GM21825 (cell line): Measurements from ENCODE around the gene ORMDL3.
"Not testable (repeated sequence)": the region's sequence is repeated elsewhere in the genome, so short reads cannot be mapped to it uniquely, and the experiment has no call there.

Source experiments
- ATAC-seq: cut with Tn5 transposase; IDR thresholded peaks from one replicate; pipeline ENCODE4 v1.9.1; 2021; ENCODE audit warnings: mild to moderate bottlenecking, moderate library complexity; ENCODE audit not compliant: unreplicated experiment

Gene ORMDL3

DNA sequence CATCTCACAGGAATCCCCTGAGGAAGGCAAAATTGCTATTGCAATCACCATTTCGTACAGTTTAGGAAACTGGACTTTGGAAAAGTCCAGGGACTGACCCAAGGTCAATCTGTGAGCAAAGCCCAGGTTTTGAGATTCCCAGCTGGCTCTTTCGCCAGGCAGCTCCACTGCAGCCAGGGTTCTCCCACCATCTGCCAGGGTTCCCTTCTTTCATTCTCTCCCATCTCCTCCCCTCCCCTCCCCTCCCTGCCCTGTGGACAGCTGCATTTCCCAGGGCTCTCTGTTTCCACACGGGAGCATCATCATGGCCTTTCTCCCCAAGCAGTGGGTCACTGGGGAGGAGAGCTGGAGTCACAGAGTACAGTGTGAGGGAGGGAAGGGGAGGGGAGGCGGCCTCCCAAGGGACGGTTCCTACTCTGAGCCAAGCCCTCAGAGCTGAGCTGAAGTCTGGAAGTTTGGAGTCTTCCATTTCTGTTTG lies 23.5 kb upstream of the ORMDL3 start:
- ATAC-seq: no peak

DNA sequence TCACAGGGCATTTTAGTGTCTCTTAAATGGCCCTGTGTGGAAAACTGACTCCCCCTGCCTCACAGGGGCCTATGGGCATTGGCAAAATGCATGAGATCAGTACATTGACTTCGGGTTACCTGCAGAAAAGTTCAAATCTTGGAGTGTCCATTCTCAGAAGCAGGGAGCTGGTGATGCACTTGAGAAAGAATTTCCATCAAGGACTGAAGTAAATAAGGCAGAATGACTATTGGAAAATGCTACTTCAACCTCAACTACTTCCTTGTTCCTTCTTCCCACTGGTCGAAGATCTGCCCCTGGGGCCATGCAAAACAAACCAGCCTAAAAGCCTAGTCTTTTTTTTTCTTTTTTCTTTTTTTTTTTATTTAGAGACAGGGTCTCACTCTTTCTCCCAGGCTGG lies 21.6 kb upstream of the ORMDL3 start:
- no peak for ATAC-seq

DNA sequence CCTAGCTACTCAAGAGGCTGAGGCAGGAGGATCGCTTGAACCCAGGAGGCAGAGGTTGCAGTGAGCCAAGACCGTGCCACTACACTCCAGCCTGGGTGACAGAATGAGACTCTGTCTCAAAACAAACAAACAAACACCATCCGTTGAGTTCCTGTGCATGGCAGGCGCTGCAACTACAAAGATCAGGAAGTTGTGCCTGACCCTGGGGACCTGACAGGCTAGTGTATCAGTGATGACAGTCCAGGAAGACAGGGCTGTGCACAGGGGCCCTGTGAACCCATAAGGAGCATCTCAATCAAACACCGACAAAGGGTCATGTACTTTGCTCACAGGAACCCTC lies 21.1 kb upstream of the ORMDL3 start:
- ATAC-seq: not testable (repeated sequence)

DNA sequence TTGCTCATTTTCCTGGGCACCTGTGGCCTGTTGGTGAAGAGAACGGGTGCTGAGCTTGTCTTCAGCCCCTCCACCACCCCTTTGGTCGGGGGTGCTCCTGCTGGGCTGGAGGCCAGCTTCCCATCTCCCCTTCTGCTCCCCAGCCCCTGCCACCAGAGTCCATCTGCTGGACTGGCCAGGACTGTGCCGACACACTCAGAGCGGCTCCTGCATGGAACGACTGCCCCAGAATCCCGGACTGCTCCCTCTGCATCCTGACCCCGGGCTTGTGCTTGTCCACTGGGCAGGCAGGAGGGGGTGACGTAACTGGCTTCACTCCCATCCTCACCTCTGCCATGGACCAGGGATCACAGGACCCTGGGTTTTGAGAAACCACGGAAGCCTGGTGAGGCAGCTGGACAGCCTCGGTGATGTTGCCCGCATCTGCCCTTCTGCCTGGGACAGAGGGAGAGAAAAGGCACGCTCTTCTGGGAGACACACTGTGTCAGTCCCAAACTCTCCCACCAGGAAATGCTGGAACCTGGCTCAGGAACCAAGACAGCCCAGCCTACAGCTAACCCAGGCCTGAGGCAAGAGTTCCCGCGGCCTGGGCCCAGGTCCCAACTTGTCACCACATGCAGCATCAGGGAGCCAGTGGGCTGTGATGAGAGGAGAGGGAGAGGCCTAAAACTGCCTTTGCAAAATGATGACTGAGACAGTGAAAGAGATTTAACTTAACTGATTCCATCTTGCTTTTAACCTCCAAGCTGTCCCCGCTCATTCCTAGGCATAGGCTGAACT lies 19.3 kb upstream of the ORMDL3 start:
- no peak for ATAC-seq

DNA sequence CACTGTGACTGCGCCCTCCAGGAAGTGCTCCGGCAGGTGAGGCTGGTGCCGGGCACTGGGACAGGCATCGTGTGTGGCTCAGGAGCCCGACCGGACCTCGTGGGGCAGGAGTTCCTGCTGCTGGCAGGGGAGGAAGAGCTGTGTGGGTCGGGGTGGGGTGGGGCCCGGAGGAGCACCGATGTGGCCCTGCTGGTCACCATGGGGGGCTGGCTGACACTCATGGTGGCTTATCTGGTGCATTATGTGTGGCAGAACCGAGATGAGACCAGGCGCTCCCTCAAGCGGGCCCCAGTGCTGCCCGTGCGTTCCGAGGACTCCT lies 17.0 kb upstream of the ORMDL3 start:
- ATAC-seq: no peak

DNA sequence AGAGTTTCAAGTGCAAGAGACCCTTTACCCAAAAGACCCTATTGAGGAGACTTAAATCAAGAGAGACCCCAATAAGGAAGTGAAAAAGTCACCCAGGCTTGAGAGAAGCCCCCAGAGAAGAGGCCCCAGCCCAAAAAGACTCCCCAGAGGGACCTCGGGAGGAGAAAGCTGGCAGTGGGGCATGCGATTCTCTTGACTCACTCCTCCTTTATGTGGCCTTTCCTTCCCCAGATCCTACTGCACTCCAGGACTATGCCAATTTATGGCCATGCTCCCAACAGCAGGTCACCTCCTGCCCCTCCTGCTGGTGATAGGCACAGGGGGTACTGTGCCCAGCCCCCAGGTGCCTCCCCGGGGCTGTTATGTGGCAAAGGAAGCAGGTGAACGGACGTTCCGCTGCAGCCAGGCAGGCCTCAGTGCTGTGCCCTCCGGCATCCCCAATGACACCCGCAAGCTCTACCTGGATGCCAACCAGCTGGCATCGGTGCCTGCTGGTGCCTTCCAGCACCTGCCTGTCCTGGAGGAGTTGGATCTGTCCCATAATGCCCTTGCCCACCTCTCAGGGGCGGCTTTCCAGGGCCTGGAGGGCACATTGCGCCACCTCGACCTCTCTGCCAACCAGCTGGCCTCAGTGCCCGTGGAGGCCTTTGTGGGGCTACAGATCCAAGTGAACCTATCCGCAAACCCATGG lies 16.4 kb upstream of the ORMDL3 start:
- ATAC-seq: no peak

DNA sequence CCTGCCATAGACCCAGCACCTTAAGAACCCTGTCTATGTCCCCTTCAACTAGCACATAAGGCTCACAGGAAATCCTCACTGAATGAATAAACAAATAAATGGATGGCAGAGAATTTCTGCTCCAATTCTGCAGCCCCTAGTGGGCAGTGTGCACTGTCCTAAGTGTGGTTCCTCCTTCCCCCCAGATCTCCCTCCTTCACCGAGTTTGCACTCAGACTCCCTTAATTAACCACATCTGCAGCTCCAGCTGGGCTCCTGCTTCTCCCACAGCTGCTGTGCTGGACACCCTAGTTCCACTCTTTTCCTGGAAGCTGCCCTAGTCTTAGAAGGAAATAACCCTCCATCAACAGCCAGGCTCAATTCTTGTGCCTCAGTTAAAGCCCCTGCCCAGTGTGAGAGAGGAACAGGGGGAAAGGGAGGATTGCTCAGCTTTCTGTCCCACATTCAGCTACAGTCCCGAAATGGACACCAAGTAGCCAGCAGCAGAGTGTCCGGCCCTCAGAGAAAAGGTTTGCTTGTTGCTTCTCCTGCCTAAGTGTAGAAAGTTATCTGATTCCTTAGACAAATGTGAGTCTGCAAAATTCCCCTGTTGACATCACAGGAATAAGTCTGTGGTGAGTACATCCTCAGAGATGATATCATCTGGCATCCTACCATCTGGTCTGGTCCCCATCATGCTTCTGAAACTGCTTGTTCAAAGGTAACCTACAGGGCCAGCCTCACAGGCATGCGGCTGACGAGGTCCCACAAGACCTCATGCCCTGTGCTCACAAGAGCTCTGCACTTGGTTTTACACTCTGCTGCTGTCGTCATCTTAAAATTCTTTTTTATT lies 12.4 kb upstream of the ORMDL3 start:
- ATAC-seq: peak; percentile 52

DNA sequence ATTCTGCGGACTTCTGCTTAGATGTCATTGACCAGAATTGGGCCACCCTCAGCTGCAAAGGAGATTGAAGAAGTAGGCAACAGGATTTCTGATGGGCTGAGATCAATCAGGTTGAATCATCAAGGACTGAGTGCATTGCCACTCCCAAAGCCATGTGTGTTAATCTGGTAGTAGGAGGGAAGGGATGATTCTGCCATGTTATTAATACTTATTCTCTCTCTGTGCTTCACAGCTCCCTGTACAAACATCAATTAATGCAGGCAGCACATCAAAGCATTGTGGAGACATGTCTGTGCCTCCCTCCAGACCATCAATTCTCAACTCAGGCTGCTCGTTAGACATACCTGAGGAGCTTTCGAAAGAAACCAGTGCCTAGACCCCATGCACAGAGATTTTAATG lies 11.7 kb upstream of the ORMDL3 start:
- no peak for ATAC-seq

DNA sequence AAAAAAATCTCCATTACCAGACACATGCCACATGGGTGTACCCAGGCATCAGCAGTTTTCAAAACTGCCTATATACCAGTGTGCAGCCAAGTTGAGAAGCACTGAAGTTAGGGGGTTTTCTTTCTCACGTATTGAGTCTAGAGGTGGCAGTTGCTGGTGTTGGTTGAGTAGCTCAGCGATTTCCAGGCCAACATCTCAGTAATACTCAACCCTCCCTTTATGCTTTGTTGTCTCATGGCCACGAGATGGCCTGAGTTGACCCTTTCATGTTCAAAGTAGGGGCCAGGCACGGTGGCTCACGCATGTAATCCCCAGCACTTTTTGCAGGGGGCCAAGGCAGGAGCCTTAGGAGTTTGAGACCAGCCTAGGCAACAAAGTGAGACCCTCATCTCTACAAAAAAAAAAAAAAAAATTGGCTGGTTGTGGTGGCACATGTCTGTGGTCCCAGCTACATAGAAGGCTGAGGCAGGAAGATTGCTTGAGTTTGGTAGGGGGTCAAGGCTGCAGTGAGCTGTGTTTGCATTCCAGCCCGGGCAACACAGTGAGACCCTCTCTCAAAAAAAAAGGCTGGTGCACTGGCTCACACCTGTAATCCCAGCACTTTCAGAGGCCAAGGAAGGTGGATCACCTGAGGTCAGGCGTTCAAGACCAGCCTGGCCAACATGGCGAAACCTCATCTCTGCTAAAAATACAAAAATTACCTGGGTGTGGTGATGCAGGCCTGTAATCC lies 10.9 kb upstream of the ORMDL3 start:
- no peak for ATAC-seq

DNA sequence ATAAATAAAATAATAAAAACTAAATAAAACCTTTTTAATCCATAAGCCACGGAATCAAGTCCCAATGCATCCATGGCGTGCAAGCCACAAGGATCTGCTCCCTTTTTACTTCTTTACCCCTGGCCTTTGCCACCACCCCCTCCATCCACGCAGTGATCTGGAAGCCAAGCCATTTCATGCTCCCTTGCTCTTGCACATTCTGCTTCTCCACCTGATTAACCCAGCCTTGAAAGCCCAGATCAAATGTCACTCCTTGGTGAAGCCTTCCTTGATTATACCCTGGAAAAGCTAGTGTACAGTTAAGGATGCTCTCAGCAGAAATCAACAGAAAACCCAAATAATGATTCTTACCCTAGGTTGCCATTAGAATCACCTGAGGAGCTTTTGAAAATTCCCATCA lies 10.0 kb upstream of the ORMDL3 start:
- no peak for ATAC-seq

DNA sequence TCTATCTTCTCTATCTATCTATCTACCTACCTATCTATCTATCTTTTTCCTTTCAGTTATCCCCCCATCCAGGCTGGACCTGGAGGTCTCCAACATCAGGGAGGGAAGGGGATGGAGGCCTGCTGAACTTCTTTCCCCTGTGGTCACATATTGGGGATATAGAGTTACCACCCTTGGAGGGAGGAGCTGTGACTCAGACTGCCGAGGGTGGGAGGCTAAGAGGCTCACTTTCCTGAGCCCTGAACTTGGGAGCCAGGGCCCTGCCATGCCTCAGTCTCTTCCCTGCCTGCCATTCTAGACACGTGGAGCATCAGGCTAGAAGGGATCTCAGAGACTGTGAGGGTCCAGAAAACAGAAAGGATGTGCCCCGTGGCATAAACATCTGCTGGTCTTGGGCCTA lies 8.5 kb upstream of the ORMDL3 start:
- no peak for ATAC-seq

DNA sequence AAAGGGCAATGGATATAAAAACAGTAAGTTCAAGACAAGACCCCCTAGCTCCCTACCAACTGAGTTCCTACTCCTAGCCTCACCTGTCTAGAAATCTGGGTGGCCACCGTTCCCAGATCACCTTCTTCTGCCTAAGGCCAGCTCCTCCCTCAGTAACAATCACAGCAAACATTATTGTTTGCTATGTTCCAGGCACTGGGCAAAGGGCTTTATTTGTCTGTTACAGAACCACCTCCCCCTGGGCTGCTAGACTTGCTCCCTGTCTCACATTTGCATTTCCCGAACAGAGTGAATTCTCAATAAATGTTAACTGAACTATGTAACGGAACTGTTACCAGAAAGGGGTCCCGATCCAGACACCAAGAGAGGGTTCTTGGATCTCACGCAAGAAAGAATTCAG lies 6.9 kb upstream of the ORMDL3 start:
- no peak for ATAC-seq

DNA sequence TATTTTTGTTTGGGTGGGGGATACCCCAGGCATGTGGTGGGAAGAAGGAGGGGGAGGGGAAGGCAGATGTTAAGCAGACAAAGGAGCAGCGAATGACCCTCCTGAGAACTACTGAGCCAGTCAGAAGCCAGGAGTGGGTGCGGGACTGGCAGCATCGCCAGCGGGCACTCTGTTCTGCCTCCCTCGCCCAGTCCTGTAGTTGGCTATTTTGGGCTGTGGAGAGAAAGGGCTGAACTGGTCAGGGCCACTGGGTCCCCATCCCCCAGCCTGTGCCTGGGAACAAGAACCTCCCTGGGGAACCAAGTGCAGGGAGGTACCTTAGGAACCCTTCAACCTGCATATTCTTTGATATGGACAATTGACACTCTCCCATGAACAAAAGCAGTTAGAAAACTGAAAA lies 6.5 kb upstream of the ORMDL3 start:
- no peak for ATAC-seq

DNA sequence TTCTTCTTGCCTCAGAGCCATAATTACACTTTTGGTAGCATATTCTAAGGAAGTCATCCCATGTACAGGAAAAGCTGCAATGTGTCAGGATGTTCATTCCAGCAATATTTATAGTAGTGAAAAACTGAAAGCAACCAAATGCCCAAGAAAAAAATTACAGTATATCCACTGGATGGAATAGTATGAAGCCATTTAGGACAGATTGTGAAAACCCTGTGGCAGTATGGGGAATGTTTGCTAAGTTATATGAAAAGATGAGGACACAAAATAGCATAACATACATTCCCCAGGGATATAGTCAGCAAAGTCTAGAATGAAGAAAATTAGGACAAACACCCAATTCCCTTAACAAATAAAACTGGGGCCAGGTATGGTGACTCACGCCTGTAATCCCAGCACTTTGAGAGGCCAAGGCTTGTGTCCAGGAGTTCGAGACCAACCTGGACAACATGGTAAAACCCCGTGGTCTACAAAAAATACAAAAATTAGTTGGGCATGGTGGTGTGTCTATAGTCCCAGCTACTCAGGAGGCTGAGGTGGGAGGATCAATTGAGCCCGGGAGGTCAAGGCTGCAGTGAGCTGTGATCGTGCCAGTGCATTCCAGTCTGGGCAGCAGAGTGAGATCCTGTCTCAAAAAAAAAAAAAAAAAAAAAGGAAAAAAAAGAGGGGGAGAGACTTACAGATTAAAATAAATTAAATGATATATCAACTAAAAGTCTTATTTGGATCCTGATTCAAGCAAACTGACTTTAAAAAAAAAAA lies 2.4 kb upstream of the ORMDL3 start:
- no peak for ATAC-seq

DNA sequence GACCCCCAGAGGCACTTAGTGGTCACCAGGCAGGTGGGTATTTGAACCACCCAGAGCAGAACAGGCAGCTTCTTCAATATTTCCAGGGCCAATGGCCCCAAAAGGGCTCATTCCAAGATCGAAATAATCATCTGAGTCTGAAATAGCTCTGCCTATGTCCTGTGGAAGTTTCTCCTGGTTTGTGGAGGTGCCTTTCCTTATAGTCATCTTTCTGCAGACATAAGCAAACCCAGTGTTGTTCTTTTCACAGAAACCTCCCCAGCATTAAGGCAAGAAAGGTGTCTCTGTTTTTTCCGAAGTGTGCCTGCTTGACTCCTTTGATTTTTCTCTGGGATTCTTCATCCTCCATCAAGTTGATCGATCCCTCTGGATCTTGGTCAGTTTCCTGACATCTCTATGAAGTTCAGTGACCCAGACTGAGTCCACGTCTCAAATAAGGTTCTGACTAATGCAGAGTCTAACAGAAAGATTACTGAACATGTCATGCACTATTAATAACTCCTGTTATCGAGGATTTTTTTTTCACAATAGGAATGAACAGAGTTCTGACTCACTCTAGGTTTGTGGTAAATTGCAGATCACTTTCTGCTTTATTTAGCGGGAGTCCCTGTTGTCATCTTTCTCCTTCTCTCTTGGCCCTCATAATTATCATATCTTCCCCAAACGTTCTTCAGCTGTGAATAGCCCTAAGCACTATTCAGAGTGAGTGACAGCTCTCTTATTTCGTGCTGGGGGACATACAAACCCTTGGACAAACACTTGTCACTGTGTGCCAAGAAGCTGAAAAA lies 1.7 kb upstream of the ORMDL3 start:
- no peak for ATAC-seq

DNA sequence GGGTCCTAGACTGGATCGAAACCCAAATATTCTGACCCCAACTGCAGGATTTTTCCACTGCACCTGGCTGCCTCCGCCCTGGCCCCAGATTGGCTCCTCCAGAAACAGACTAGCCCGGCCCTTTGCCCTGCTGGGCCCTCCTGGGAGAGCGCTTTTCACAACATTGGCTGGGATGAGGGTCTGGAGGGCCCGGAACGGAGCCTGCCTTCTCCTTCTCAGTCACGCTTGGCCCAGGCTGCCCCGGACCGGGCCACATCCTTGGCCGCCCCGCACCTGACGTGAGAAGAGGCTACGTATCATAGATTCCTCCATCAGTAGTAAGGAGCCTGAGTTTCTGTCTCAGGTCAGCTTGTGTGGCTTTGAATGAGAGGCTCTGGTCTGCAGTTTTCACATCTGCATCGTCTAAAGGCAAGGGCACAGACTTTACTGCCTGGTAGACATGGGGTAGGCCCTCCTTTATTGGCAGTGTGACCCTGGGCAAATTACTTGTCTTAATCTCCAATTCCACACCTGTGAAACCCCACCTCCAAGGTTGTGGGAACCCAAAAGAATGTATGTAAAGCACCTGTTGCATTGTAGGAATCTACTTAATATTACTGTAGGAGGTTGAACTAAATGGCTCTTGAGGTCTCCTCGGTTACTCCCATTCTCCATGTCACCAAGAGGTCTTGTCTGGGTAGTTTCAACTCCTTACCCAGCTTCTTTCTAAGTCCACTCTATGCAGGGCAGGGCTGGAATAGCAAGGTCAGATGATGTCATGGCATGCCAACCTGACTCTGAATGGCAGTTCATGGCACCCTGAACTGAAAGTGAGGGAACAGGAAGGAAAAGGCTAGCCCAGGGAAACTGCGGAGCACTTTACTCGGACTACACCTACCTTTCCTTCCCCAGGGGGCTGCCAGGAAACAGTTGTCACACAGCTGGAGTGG lies 792 bp upstream of the ORMDL3 start:
- ATAC-seq: peak; percentile 5

DNA sequence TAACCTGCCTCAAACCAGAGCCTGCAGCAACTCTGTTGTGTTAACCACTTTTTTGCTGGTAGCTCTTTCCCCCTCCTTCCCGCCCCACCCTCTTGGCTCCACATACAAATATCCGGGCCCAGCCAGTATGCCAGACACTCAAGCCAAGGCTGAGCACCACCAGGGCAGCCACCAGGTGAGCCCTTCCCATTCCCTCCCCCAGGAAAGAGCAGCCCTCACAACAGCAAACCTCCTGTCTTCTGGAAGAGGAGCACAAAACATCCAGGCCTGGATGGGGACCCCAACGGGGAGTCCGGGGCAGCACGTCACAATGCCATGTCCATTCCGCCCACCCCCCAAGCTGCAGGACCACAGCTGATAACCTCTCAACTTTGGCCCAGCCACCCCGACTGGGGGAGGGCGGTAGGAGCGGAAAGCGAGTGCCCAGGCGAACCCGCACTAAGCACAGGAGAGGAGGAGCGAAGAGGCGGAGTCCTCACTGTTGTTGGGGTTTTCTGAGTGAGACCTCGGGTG lies 757 bp downstream of the ORMDL3 start:
- ATAC-seq: no peak

DNA sequence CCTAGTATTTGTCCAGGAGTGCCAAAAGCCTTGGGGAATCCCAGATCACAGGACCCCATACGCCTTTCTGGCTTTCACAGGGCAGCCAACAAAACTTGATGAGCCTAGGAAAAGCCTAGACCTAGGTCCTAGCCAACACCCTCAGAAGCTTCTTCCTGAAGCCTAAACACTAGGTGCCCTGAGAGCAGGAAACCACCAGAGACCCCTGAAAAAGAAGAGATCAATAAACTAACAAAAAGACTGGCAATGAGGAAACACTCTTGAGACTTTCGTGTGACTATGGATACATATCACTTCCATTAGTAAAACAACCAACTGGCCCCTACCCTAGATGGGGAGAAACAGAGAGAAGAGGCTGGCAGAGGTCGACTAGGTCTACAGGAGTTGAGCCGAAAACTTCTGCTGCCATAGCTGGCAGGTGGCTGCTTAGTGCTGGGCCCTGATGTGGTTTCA lies 1.2 kb downstream of the ORMDL3 start:
- ATAC-seq: no peak
